Stimulated activated CD4-positive, alpha-beta T cell treated with anti-CD3 and anti-CD28 coated beads, Interleukin-4, amount 100 ng/mL, for 24 hours (primary cell): ENCODE results near the gene RPS6KA2.
"Not testable (repeated sequence)": the region's sequence is repeated elsewhere in the genome, so short reads cannot be mapped to it uniquely, and the experiment has no call there.

ENCODE experiments used
- DNase-seq: peaks from one replicate; pipeline ENCODE4 v3.0.0-alpha.2; 2020

The RPS6KA2 gene

DNA sequence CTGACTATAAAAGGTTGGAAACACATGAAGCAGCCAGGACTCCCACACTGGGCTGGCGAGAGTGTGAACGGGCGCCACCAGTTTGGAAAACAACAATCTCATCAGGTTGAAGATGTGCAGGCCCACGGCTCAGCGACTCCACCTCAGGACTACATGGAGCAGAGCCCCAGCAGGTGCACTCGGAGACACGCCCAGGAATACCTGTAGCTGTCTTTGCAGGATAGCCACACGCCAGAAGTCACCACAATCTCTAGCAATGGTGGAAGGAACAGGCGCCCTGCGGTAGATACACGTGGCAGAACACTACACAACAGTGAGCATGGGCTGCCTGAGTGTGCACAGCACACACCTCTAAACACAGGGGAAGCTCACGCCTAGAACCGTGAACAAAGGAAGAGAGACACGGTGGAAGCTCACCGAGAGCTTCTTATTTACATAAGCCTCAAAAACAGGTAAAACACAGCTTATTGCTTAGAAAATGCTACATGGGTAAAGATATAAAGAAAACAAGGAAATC is 28.7 kb upstream of the RPS6KA2 start:
- no peak for DNase-seq

DNA sequence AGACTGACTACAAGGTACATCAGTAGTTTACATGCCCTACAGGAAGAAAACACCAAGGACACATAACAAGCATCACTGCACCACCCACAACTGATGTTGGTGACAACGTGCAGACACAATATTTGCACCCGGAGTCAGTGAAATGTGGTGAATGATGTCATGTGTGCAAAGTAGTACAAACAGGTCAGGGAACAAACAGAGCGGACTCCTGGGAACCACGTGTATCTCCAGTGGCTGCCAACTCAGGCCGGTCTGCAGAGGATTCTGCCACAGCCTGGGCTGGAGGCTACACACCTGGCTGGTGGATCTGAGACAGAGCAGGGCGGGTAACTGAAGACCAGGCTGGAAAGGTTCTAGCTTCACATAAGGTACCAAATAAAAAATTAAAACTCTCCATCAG is 28.2 kb upstream of the RPS6KA2 start:
- no peak for DNase-seq

DNA sequence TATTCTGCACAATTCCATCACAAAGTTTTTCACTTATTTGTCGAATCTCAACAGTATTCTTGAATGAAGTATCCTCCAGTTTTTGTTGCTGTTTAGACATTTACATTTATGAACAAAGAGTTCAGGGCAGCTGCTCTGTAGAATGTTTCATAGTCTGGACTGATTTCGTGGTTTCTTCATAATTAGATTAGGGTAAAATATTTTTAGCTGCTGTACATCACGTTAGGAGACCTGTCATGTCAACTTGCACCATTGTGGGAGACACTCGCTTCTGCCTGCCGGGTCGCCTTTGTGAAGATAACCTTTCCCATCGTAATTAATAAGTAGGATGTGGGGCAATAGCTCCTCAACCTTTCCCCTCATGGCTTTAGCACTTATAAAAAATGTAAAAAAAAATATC is 27.5 kb upstream of the RPS6KA2 start:
- DNase-seq, result no peak

DNA sequence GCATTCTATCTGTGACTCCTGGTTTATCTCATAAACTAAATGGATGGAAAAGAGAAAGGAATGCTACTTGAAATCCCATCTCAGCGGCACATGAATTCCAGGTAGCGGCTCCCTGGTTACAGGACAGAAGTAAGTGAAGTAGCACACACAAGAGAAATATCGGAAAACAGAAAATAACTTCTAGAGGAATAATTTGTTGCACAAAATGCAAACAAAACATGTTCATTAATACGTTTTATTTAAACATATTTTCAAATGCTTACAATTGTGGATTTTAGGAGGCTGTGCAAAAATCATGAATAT is 26.5 kb upstream of the RPS6KA2 start:
- no peak for DNase-seq

DNA sequence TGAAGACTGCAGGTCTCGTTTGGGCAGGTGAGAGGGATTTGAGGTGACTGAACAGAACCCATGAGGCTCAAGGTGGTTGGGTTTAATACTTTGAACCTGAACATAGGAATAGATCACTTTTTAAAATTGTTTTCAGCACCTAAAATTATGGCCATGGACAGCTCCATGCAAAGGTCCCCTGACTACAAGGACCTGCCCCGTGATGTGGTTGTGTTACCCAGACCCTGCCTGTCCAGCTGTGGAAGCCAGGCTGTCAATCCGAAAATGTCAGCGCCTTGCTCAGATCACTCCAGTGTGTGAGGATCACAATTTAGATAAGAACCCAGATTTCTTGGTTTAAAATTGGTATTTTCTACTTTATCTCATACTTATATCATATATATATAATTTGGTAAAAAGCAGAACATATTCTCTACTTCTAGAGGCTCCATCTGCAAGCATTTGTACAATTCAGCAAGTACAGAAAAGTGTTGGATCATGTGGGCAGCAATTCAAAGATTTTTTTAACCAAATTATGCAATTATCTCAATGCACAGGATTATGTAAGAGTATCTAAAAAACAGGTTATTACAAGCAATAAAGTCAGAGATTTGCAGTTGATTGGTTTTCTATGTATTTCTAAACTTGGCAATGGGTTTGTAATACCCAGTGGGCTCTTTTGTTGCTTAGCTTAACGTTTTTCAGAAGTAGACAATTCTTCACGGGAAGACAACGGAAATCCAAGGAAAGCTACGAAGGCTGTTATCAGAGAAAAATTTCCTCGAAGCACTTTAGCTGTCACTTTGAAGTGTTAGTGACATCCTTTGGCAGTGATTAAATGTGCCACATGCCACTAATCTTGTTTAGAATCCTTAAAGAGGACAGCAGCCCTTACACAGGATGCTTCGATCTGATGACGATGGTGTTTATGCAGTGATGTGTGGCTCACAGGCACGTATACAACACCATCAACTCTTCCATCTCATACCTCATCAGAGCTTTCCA is 24.1 kb upstream of the RPS6KA2 start:
- DNase-seq, result no peak

- DNase-seq, result no peak
Observed at GRCh38 chr6:166650047-166650446, 23.0 kb upstream of the RPS6KA2 start.

DNA sequence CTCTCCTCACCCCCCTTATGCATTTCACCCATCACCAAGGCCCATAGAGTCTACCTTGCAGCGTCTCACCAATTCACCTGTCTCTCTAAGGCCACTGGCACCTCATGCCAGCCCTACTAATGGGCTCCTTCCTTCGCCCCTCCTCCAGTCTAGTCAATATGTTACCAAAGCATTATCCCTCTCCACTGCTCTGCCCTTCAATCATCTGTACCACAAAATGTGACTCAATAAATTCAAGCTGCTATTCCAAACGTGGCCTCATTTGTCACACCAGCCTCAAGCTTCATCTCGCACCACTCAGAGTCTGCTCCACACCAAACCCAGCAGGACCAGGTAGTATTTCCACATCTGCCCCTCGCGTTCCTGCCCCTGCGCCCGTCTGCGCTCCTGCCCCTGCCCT is 21.8 kb upstream of the RPS6KA2 start:
- DNase-seq, result no peak

- no peak for DNase-seq
Observed at GRCh38 chr6:166647896-166648295, 20.8 kb upstream of the RPS6KA2 start.

- DNase-seq, result no peak
Observed at GRCh38 chr6:166646716-166647115, 19.7 kb upstream of the RPS6KA2 start.

- DNase-seq, result no peak
Observed at GRCh38 chr6:166645896-166646295, 18.8 kb upstream of the RPS6KA2 start.

DNA sequence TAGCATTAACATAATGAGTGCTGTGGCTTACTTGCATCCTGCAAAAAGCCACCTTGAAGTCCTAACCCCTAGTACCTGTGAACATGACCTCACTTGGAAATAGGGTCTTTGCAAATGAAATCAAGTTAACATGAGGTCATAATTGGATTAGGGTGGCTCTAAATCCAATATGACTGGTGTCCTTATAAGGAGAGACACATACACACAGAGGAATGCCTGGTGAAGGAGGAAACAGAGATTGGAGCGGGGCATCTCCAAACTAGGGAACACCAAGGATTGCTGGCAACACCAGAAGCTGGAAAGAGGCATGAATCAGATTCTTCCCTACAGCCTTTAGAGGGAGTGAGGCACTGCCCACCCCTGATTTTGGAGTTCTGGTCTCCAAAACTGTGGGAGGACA is 17.6 kb upstream of the RPS6KA2 start:
- no peak for DNase-seq

GRCh38 chr6:166643891-166644590 is 17.0 kb upstream of the RPS6KA2 start:
- DNase-seq, result no peak

DNA sequence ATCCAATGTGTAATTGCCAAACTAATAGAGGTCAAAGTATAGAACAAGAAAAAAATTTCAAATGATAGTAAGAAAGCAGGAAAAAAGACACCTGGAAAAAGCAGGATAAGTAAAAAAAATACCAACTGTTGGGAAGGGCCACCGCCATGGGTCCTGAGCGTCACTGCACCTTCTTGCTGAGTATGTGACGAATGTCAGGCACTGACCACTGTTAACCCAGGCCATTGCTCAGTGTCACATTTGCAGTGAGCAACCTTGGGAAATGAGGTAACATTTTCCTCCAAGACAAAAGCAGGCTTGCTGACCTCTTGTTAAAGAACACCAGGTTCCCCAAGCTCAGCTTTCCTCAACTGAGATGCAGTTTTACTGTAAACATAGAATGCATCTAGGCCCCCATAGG is 15.6 kb upstream of the RPS6KA2 start:
- DNase-seq, result no peak

GRCh38 chr6:166640342-166641043 is 13.4 kb upstream of the RPS6KA2 start:
- DNase-seq, result no peak

DNA sequence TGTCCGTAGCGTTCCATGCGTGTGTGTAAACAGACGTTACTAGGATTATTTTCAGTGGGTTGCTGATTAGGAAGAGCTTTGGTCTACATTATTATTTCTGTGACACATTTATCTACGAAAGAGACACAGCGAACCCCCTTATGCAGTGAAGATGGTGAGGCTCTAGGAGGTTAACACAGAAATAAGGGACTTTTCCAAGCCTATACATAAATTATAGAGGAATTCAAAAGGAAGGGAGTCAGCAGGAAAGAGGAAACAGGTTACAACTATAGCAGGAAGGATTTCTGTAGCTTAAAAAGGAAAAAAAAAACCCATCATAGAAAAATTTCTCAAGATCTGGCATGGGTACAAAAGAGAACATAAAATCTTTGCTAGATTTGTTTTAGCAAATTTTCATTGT is 12.9 kb upstream of the RPS6KA2 start:
- no peak for DNase-seq

- no peak for DNase-seq
Observed at GRCh38 chr6:166638573-166638964, 11.5 kb upstream of the RPS6KA2 start.

DNA sequence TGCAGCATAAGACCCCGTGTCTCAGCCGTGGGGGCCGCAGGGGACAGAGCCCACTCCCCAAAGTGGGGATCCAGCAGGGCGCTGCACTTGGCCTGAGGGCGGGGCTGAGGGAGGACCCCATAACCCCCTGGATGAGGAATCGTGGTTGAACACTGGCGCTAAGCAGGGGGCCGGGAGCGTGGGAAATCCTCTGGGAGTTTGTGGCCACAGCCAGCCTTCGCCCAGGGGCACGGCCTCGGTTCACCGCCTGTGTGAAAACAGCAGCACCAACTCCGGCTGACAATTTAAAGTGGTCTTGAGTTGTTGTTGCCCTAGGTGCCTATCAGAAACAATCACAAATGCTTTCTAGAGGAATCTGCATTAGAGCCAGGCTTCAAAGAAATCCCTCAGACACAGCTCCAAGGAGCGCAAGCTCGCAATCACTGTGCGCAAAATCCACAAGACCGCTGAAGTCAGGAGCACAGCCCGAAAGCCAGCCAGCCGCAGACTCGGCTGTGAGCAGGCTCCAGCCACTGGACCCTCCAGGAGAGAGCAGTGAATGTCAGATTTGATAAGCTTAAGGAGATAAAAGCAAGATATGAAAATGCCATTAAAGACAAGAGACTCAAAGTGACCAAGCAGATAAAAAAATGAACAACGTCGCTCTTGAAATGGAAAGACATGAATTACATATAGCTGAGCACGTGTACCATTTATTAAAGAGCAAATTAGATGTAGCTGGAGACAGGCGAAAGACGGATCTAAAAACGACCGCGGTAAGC is 10.9 kb upstream of the RPS6KA2 start:
- no peak for DNase-seq

GRCh38 chr6:166636934-166637333 is 9.9 kb upstream of the RPS6KA2 start:
- no peak for DNase-seq

GRCh38 chr6:166636191-166636933 is 9.3 kb upstream of the RPS6KA2 start:
- DNase-seq, result no peak

DNA sequence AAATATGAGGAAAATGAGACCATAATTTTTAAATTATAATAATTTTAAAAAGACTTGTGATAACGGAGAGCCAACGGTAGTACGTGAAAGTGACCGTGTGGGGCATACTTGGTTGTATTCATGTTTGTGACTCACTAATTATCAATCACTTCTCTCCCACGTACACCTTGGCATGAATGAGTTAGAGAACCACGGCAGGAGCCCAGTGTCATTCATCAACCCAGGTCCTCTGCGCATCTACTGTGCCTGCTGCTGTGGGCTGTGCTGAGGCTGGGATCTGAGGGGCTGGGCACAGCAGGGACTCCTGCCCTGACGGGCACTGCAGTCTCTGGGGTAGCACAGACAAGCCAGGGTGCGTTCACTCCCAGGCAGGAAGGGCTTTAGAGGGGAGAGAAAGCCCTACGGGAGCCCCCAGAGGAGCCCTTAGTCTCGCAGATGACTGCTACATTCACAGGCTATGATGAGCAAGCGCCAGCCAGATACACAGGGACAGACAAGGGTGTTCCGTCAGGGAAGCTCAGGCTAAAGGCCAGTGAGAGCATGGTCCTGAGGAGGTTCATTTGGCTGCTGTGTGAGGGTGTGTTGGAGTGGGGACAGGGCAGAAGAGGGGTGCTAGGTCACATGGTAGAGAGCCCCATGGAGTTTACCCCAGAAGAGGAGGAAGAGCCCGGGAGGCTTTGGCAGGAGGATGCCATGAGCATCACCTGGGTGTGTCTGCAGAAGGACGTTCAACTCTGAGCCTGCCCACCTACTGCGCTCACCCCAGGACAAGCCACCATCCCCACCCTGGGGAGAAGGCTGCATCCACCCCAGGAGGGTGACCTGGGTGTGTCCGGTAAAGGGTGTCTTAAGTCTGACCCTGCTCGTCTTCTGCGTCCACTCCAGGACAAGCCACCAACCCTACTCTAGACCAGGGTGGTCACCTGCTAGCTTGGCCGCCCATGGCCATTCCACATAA is 8.2 kb upstream of the RPS6KA2 start:
- no peak for DNase-seq

- DNase-seq, result not testable (repeated sequence)
Observed at GRCh38 chr6:166634581-166634980, 7.5 kb upstream of the RPS6KA2 start.
